ENCODE results near the gene DNPH1. TPM values are rescaled to one million over a fixed set of nuclear protein-coding genes. Genes with fewer than 3 reads are reported as not detected.
A peak's percentile ranks its signal among the peaks of the same experiment; 100 is the strongest.

DNPH1 gene
- total RNA-seq, 6 experiments from 2014 or later = 38.3 to 56.3 (median 49.1) TPM

- TF ChIP-seq CTCF (IDR thresholded peaks at IDR 0.05) = no peak
- no peak overlapping the region for H3K27ac Mint-ChIP-seq
- H3K4me3 Mint-ChIP-seq = no peak overlapping the region
- peaks cover 25% of the 10 kb centered on the region for H3K4me1 Mint-ChIP-seq (ENCODE audit: low read depth)
- no peak for DNase-seq
- no peaks in the 10 kb centered on the region for H3K36me3 Mint-ChIP-seq (ENCODE audit: low read depth)
- no peaks in the 10 kb centered on the region for H3K9me3 Mint-ChIP-seq
- peaks cover 18% of the 10 kb centered on the region for H3K27me3 Mint-ChIP-seq (ENCODE audit: insufficient read depth)
Observed at GRCh38 chr6:43276577-43277305, 47.5 kb upstream of the DNPH1 start.

- no peaks in the 10 kb centered on the region for H3K36me3 Mint-ChIP-seq (ENCODE audit: low read depth)
- no peak for DNase-seq
- H3K27me3 Mint-ChIP-seq (ENCODE audit: insufficient read depth) = peaks cover 18% of the 10 kb centered on the region
Observed at GRCh38 chr6:43275801-43276576, 46.7 kb upstream of the DNPH1 start.

GRCh38 chr6:43274916-43275597, 45.8 kb upstream of the DNPH1 start:
- no peaks in the 10 kb centered on the region for H3K36me3 Mint-ChIP-seq (ENCODE audit: low read depth)
- no peak for DNase-seq
- no peak overlapping the region for H3K27ac Mint-ChIP-seq
- H3K27me3 Mint-ChIP-seq (ENCODE audit: insufficient read depth) = peaks cover 23% of the 10 kb centered on the region
- TF ChIP-seq CTCF (IDR thresholded peaks at IDR 0.05) = no peak
- peaks cover 29% of the 10 kb centered on the region for H3K4me1 Mint-ChIP-seq (ENCODE audit: low read depth)
- 0 out of 2 replicates have a peak overlapping the region, but pooled peaks have one; percentile 42 for H3K4me3 Mint-ChIP-seq
- no peaks in the 10 kb centered on the region for H3K9me3 Mint-ChIP-seq

More at GRCh38 chr6:43275801-43276576, 46.7 kb upstream of the DNPH1 start:
- Mint-ChIP-seq H3K9me3 (no peaks in the 10 kb centered on the region), H3K4me3 (no peak overlapping the region), H3K4me1 (ENCODE audit: low read depth) (peaks cover 25% of the 10 kb centered on the region), H3K27ac (no peak overlapping the region)
- no peak for TF ChIP-seq CTCF (IDR thresholded peaks at IDR 0.05)

- Mint-ChIP-seq H3K9me3 (no peaks in the 10 kb centered on the region), H3K4me1 (ENCODE audit: low read depth) (peaks cover 31% of the 10 kb centered on the region), H3K27me3 (ENCODE audit: insufficient read depth) (peaks cover 23% of the 10 kb centered on the region), H3K36me3 (ENCODE audit: low read depth) (no peaks in the 10 kb centered on the region), H3K27ac (no peak overlapping the region), H3K4me3 (0 out of 2 replicates have a peak overlapping the region, but pooled peaks have one; percentile 42)
- DNase-seq = no peak
- TF ChIP-seq CTCF (IDR thresholded peaks at IDR 0.05) = no peak
Observed at GRCh38 chr6:43274127-43274915, 45.0 kb upstream of the DNPH1 start.

DNA sequence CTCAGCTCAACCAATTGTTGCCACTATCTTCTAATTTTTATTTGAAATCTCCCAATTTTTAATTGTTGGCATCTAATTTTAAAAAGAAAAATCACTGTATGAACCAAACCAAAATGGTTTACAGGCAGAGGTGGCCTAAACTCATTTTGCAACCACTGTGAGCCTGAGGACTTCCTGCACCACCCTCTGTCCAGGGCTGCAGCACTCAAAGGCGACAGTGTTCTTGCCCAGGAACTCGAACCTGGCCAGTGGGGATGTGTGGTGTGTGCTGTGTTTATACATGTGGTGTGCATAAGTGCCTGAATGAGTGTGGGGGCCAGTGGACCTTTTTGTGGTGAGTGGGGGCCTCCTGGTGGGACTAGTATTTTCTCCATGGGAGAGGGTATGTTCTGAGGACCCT, 44.4 kb upstream of the DNPH1 start:
- H3K36me3 Mint-ChIP-seq (ENCODE audit: low read depth) = no peaks in the 10 kb centered on the region
- peaks cover 27% of the 10 kb centered on the region for H3K27me3 Mint-ChIP-seq (ENCODE audit: insufficient read depth)
- H3K9me3 Mint-ChIP-seq = no peaks in the 10 kb centered on the region
- no peak overlapping the region for H3K27ac Mint-ChIP-seq
- H3K4me3 Mint-ChIP-seq = no peak overlapping the region
- no peak for DNase-seq
- no peak for TF ChIP-seq CTCF (IDR thresholded peaks at IDR 0.05)
- H3K4me1 Mint-ChIP-seq (ENCODE audit: low read depth) = peaks cover 31% of the 10 kb centered on the region
